Karpas-422 (cell line): ENCODE data around the gene SV2B. TPM values are rescaled to one million over a fixed set of nuclear protein-coding genes. Genes with fewer than 3 reads are reported as not detected.

Experiments
- DNase-seq: peaks from one replicate; pipeline ENCODE4 v3.0.0-alpha.2; 2015
- H2AFZ ChIP-seq: fragments of 200-600 bp; sonication (generic); 2 replicates; pipeline ENCODE4 v1.6.1; 2014; ENCODE audit warnings: antibody characterized with exemption, low read length, mixed read lengths
- H3K27ac ChIP-seq: fragments of 200-600 bp; sonication (generic); 2 replicates; pipeline ENCODE4 v1.5.1; 2014; ENCODE audit warnings: mild to moderate bottlenecking, low read length, moderate library complexity
- H3K27me3 ChIP-seq: fragments of 200-600 bp; sonication (generic); 2 replicates; pipeline ENCODE4 v1.6.1; 2014; ENCODE audit warnings: low read length, mixed read lengths
- H3K36me3 ChIP-seq: fragments of 200-600 bp; sonication (generic); 2 replicates; pipeline ENCODE4 v1.6.1; 2014; ENCODE audit warnings: low read length, mixed read lengths; ENCODE audit not compliant: insufficient read depth
- H3K4me1 ChIP-seq: fragments of 200-600 bp; sonication (generic); 2 replicates; pipeline ENCODE4 v1.6.1; 2014; ENCODE audit warnings: mild to moderate bottlenecking, low read length, mixed read lengths
- H3K4me2 ChIP-seq: fragments of 200-600 bp; sonication (generic); 2 replicates; pipeline ENCODE4 v1.6.1; 2014; ENCODE audit warnings: low read length, low read depth, mild to moderate bottlenecking; ENCODE audit not compliant: poor library complexity, severe bottlenecking
- H3K4me3 ChIP-seq: fragments of 200-600 bp; sonication (generic); 2 replicates; pipeline ENCODE4 v1.5.1; 2014; ENCODE audit warnings: mild to moderate bottlenecking, antibody characterized with exemption, low read length, mixed read lengths
- H3K79me2 ChIP-seq: fragments of 200-600 bp; sonication (generic); 2 replicates; pipeline ENCODE4 v1.6.1; 2014; ENCODE audit warnings: mild to moderate bottlenecking, low read length, mixed read lengths
- H3K9ac ChIP-seq: fragments of 200-600 bp; sonication (generic); 2 replicates; pipeline ENCODE4 v1.6.0; 2014; ENCODE audit warnings: low read length
- H3K9me2 ChIP-seq: fragments of 200-600 bp; sonication (generic), shearing (Covaris generic); replicated peaks from 2 replicates; pipeline ENCODE4 v1.6.0; 2014; ENCODE audit warnings: mild to moderate bottlenecking, low read length, moderate library complexity; ENCODE audit not compliant: insufficient read depth
- H3K9me3 ChIP-seq: fragments of 300-700, 200-600 bp; sonication (generic); 2 replicates; pipeline ENCODE4 v1.6.1; 2014; ENCODE audit warnings: low read length, mixed read lengths
- H4K20me1 ChIP-seq: fragments of 200-600 bp; sonication (generic); 2 replicates; pipeline ENCODE4 v1.6.1; 2014; ENCODE audit warnings: mild to moderate bottlenecking, antibody characterized with exemption, low read length, low read depth; ENCODE audit not compliant: insufficient read depth
- total RNA-seq: library from RNA; depleted of rRNA; stranded (reverse); fragments of >200 nt; shearing (Covaris generic); gene quantifications from 2 replicates; pipeline ENCODE4 v1.2.3, GENCODE V29; 2014; ENCODE audit warnings: low replicate concordance

The SV2B gene
- total RNA-seq, 1 experiment from 2014 or later, result 0.26 TPM

- no peak overlapping the region for H3K9ac ChIP-seq
- no peaks in the 10 kb centered on the region for H3K27me3 ChIP-seq
- H3K36me3 ChIP-seq, result no peaks in the 10 kb centered on the region
- no peak for DNase-seq
- no peaks in the 10 kb centered on the region for H3K9me2 ChIP-seq
- H3K79me2 ChIP-seq, result no peaks in the 10 kb centered on the region
- H3K27ac ChIP-seq, result no peak overlapping the region
- H2AFZ ChIP-seq, result no peak overlapping the region
- no peaks in the 10 kb centered on the region for H3K4me1 ChIP-seq
- no peak overlapping the region for H3K4me3 ChIP-seq
- no peaks in the 10 kb centered on the region for H4K20me1 ChIP-seq
- H3K9me3 ChIP-seq, result no peaks in the 10 kb centered on the region
- H3K4me2 ChIP-seq, result no peak overlapping the region
Measured at GRCh38 chr15:91193378-91193720, 93.3 kb downstream of the SV2B start.

GRCh38 chr15:91196127-91196526 lies 96.1 kb downstream of the SV2B start:
- Histone ChIP-seq H3K9me2 (no peaks in the 10 kb centered on the region), H3K27me3 (no peaks in the 10 kb centered on the region), H4K20me1 (no peaks in the 10 kb centered on the region), H3K4me2 (no peak overlapping the region), H3K4me3 (no peak overlapping the region), H3K79me2 (no peaks in the 10 kb centered on the region), H3K27ac (no peak overlapping the region), H3K36me3 (no peaks in the 10 kb centered on the region), H3K9ac (no peak overlapping the region), H3K4me1 (no peaks in the 10 kb centered on the region), H3K9me3 (no peaks in the 10 kb centered on the region), H2AFZ (no peak overlapping the region)
- DNase-seq, result no peak

GRCh38 chr15:91196768-91197167 lies 96.7 kb downstream of the SV2B start:
- Histone ChIP-seq H3K27me3 (no peaks in the 10 kb centered on the region), H4K20me1 (no peaks in the 10 kb centered on the region), H3K4me3 (no peak overlapping the region), H2AFZ (no peak overlapping the region), H3K4me1 (no peaks in the 10 kb centered on the region), H3K79me2 (no peaks in the 10 kb centered on the region), H3K4me2 (no peak overlapping the region), H3K9ac (no peak overlapping the region), H3K9me2 (no peaks in the 10 kb centered on the region), H3K36me3 (no peaks in the 10 kb centered on the region), H3K27ac (no peak overlapping the region), H3K9me3 (no peaks in the 10 kb centered on the region)
- no peak for DNase-seq

GRCh38 chr15:91199511-91199910 lies 99.5 kb downstream of the SV2B start:
- H3K9ac ChIP-seq, result no peak overlapping the region
- H3K9me3 ChIP-seq, result no peaks in the 10 kb centered on the region
- no peak overlapping the region for H3K4me3 ChIP-seq

GRCh38 chr15:91200101-91200754 lies 100.2 kb downstream of the SV2B start:
- Histone ChIP-seq H4K20me1 (no peaks in the 10 kb centered on the region), H3K4me1 (0 out of 2 replicates have a peak, but pooled peaks cover 5% of the 10 kb centered on the region), H2AFZ (no peak overlapping the region), H3K4me2 (no peak overlapping the region), H3K36me3 (no peaks in the 10 kb centered on the region), H3K79me2 (no peaks in the 10 kb centered on the region), H3K9me2 (no peaks in the 10 kb centered on the region), H3K27ac (no peak overlapping the region), H3K9ac (no peak overlapping the region), H3K9me3 (no peaks in the 10 kb centered on the region), H3K4me3 (no peak overlapping the region), H3K27me3 (no peaks in the 10 kb centered on the region)
- no peak for DNase-seq

More at GRCh38 chr15:91199511-91199910, 99.5 kb downstream of the SV2B start:
- Histone ChIP-seq H4K20me1 (no peaks in the 10 kb centered on the region), H3K9me2 (no peaks in the 10 kb centered on the region), H3K79me2 (no peaks in the 10 kb centered on the region), H3K27me3 (no peaks in the 10 kb centered on the region), H3K4me1 (0 out of 2 replicates have a peak, but pooled peaks cover 5% of the 10 kb centered on the region), H3K36me3 (no peaks in the 10 kb centered on the region), H3K4me2 (no peak overlapping the region), H2AFZ (no peak overlapping the region), H3K27ac (no peak overlapping the region)
- DNase-seq, result no peak

- Histone ChIP-seq H3K79me2 (no peaks in the 10 kb centered on the region), H2AFZ (no peak overlapping the region), H3K36me3 (no peaks in the 10 kb centered on the region), H3K4me1 (0 out of 2 replicates have a peak, but pooled peaks cover 5% of the 10 kb centered on the region), H3K9me3 (no peaks in the 10 kb centered on the region), H4K20me1 (no peaks in the 10 kb centered on the region), H3K9me2 (no peaks in the 10 kb centered on the region), H3K4me3 (no peak overlapping the region), H3K9ac (no peak overlapping the region), H3K27ac (no peak overlapping the region), H3K4me2 (no peak overlapping the region), H3K27me3 (no peaks in the 10 kb centered on the region)
- no peak for DNase-seq
Measured at GRCh38 chr15:91202510-91203102, 102.5 kb downstream of the SV2B start.

GRCh38 chr15:91203619-91204203 lies 103.7 kb downstream of the SV2B start:
- H3K9ac ChIP-seq, result no peak overlapping the region
- no peaks in the 10 kb centered on the region for H3K36me3 ChIP-seq
- no peak overlapping the region for H3K4me2 ChIP-seq
- H3K4me1 ChIP-seq, result 0 out of 2 replicates have a peak, but pooled peaks cover 5% of the 10 kb centered on the region
- no peak overlapping the region for H3K4me3 ChIP-seq
- no peak for DNase-seq
- no peak overlapping the region for H2AFZ ChIP-seq
- H4K20me1 ChIP-seq, result no peaks in the 10 kb centered on the region
- no peaks in the 10 kb centered on the region for H3K9me3 ChIP-seq
- H3K79me2 ChIP-seq, result no peaks in the 10 kb centered on the region
- no peaks in the 10 kb centered on the region for H3K27me3 ChIP-seq
- no peaks in the 10 kb centered on the region for H3K9me2 ChIP-seq
- H3K27ac ChIP-seq, result no peak overlapping the region

GRCh38 chr15:91208371-91208770 lies 108.3 kb downstream of the SV2B start:
- no peaks in the 10 kb centered on the region for H4K20me1 ChIP-seq
- H3K36me3 ChIP-seq, result no peaks in the 10 kb centered on the region
- no peaks in the 10 kb centered on the region for H3K79me2 ChIP-seq
- no peak overlapping the region for H3K4me2 ChIP-seq
- no peaks in the 10 kb centered on the region for H3K27me3 ChIP-seq
- H3K27ac ChIP-seq, result no peak overlapping the region
- no peaks in the 10 kb centered on the region for H3K9me2 ChIP-seq
- H2AFZ ChIP-seq, result no peak overlapping the region
- H3K9ac ChIP-seq, result no peak overlapping the region
- DNase-seq, result no peak
- H3K9me3 ChIP-seq, result no peaks in the 10 kb centered on the region
- no peak overlapping the region for H3K4me3 ChIP-seq
- 0 out of 2 replicates have a peak, but pooled peaks cover 5% of the 10 kb centered on the region for H3K4me1 ChIP-seq
